ENCODE data around the gene INSIG2. TPM values are rescaled to one million over a fixed set of nuclear protein-coding genes. Genes with fewer than 3 reads are reported as not detected.

The INSIG2 gene
- total RNA-seq, 4 donors from 2014 or later: 4.4 to 5.6 (median 5.4) TPM

DNA sequence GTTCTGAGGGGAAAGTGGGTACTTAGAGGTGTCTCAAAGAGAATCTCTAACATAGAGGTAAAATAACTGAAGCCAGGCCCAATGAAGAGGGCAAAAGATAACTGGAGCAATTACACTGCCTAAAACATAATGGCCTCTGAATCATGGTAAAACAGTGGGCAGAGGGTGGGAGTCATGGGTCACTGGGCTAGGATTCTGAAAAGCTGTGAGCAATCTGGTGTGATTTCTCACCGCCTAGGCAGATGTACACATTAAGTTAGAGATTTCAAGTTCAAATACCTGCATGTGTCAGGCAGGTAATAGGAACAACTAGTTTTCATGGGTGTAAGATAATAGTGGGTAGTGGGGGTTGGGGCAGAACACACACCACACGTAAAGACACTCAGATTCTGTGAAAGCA is 45.6 kb downstream of the INSIG2 start:
- TF ChIP-seq, protein P1, sequence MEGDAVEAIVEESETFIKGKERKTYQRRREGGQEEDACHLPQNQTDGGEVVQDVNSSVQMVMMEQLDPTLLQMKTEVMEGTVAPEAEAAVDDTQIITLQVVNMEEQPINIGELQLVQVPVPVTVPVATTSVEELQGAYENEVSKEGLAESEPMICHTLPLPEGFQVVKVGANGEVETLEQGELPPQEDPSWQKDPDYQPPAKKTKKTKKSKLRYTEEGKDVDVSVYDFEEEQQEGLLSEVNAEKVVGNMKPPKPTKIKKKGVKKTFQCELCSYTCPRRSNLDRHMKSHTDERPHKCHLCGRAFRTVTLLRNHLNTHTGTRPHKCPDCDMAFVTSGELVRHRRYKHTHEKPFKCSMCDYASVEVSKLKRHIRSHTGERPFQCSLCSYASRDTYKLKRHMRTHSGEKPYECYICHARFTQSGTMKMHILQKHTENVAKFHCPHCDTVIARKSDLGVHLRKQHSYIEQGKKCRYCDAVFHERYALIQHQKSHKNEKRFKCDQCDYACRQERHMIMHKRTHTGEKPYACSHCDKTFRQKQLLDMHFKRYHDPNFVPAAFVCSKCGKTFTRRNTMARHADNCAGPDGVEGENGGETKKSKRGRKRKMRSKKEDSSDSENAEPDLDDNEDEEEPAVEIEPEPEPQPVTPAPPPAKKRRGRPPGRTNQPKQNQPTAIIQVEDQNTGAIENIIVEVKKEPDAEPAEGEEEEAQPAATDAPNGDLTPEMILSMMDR (IDR thresholded peaks at IDR 0.05 in 4 of 5, conservative IDR thresholded peaks at IDR 0.05 in 1 of 5): no peak
- TF ChIP-seq POLR2A (IDR thresholded peaks at IDR 0.05): no peak

DNA sequence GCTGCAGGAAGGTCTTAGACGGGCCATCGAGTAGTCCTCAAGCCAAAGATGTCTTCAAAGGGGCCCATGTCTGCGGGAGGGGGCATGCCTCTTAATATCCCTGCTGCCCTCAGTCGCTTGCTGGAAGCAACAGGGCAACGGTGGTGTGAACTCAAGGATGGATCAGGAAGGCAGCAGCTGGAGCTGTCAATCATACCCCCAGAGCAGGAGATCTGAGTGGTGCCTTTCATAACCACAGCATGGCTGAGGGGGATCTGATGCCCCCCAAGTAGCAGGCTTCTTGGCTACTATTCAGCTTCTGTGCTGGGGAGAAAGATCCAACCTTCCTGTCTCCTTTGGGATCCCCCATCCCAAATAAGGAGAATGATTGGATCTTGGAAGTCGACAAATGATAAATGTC is 46.4 kb downstream of the INSIG2 start:
- H3K27me3 ChIP-seq: no peaks in the 10 kb centered on the region
- no peak overlapping the region for H3K4me3 ChIP-seq
- in situ Hi-C loops (cut with MboI; ENCODE audit: low sequenced_read_pairs in 4 of 4): no loop called here
- DNase-seq: no peak
- intact Hi-C loops (cut with DNase I; ENCODE audit: low total_unique reads): no loop called here
- TF ChIP-seq POLR2A (IDR thresholded peaks at IDR 0.05): no peak
- TF ChIP-seq, protein P1 (IDR thresholded peaks at IDR 0.05 in 4 of 5, conservative IDR thresholded peaks at IDR 0.05 in 1 of 5): no peak
- no peak for ATAC-seq
- no peaks in the 10 kb centered on the region for H3K36me3 ChIP-seq
- no peak overlapping the region for H3K27ac ChIP-seq
- no peaks in the 10 kb centered on the region for H3K4me1 ChIP-seq
- no peaks in the 10 kb centered on the region for H3K9me3 ChIP-seq

More for the DNA sequence above, 45.6 kb downstream of the INSIG2 start:
- in situ Hi-C loops (cut with MboI; ENCODE audit: low sequenced_read_pairs in 4 of 4): no loop called here
- Histone ChIP-seq H3K4me3 (no peak overlapping the region), H3K4me1 (no peaks in the 10 kb centered on the region), H3K36me3 (no peaks in the 10 kb centered on the region), H3K27ac (no peak overlapping the region), H3K27me3 (no peaks in the 10 kb centered on the region), H3K9me3 (no peaks in the 10 kb centered on the region)
- DNase-seq (no peak), ATAC-seq (no peak)
- intact Hi-C loops (cut with DNase I; ENCODE audit: low total_unique reads): no loop called here

DNA sequence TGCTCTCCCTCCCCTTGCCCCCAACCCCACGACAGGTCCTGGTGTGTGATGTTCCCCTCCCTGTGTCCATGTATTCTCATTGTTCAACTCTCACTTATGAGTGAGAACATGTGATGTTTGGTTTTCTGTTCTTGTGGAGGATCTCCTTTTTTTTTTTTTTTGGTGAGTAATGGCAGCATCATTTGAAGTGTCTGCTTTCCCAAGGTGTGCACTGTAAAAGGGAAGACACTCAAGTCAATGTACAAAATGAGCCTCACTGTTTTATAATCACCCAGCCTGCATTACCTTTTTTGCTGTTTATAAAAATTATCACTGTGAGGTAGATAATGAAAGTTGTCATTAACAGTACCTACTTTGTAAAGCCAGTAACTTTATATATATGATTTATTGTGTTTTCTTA is 56.9 kb downstream of the INSIG2 start:
- Histone ChIP-seq H3K27ac (no peak overlapping the region), H3K27me3 (no peaks in the 10 kb centered on the region), H3K9me3 (no peaks in the 10 kb centered on the region), H3K4me1 (no peaks in the 10 kb centered on the region), H3K4me3 (no peak overlapping the region), H3K36me3 (no peaks in the 10 kb centered on the region)
- TF ChIP-seq, protein P1 (IDR thresholded peaks at IDR 0.05 in 4 of 5, conservative IDR thresholded peaks at IDR 0.05 in 1 of 5): no peak
- no peak for TF ChIP-seq POLR2A (IDR thresholded peaks at IDR 0.05)
- DNase-seq: no peak
- in situ Hi-C loops (cut with MboI; ENCODE audit: low sequenced_read_pairs in 4 of 4) (no loop called here), intact Hi-C loops (cut with DNase I; ENCODE audit: low total_unique reads) (no loop called here)
- ATAC-seq: no peak

DNA sequence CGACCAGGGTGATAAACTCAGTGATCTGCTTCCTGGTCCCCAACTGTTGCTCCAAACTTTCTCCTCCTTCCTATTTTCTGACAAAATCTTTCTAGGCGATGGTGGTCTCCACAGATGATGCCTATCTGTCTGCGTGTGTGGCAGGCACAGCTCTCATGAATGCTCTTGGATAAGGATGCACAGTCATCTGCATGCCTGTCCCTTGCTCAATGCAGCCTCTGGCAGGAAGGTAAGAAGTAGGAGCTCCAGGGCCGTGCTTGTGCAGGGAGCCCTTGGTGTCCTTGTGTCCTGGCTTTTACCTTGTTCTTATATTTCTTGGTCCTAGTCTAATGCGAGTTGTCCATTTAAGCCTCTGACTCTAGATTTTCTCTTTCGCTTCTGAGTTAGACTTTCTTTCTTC is 57.5 kb downstream of the INSIG2 start:
- Histone ChIP-seq H3K36me3 (no peaks in the 10 kb centered on the region), H3K27me3 (no peaks in the 10 kb centered on the region), H3K4me3 (no peak overlapping the region), H3K4me1 (no peaks in the 10 kb centered on the region), H3K9me3 (no peaks in the 10 kb centered on the region), H3K27ac (no peak overlapping the region)
- intact Hi-C loops (cut with DNase I; ENCODE audit: low total_unique reads): no loop called here
- no peak for ATAC-seq
- no peak for DNase-seq
- in situ Hi-C loops (cut with MboI; ENCODE audit: low sequenced_read_pairs in 4 of 4): no loop called here
- no peak for TF ChIP-seq POLR2A (IDR thresholded peaks at IDR 0.05)
- TF ChIP-seq, protein P1 (IDR thresholded peaks at IDR 0.05 in 4 of 5, conservative IDR thresholded peaks at IDR 0.05 in 1 of 5): no peak
